Right cardiac atrium (tissue), 5 donors: ENCODE measurements around the gene SCD5. TPM values are rescaled to one million over a fixed set of nuclear protein-coding genes. Genes with fewer than 3 reads are reported as not detected.

Experiments
- ATAC-seq, 2 donors: fragments of 200-7000 bp; cut with Tn5 transposase; one replicate each; pipeline versions ENCODE4 v1.8.0 to v1.9.1; 2020; ENCODE audit warnings: moderate library complexity in 2 of 2, mild to moderate bottlenecking in 1 of 2
- DNase-seq, 3 donors: peaks; one replicate each; pipeline ENCODE4 v3.0.0-alpha.2; 2020
- H3K27ac ChIP-seq: one replicate; pipeline ENCODE4 v1.5.1; 2013; ENCODE audit warnings: mild to moderate bottlenecking, low read length, control low read depth, moderate library complexity
- H3K27me3 ChIP-seq: one replicate; pipeline ENCODE4 v1.6.1; 2013; ENCODE audit not compliant: control insufficient read depth, insufficient read depth
- H3K4me1 ChIP-seq: one replicate; pipeline ENCODE4 v1.6.1; 2013; ENCODE audit warnings: low read length; ENCODE audit not compliant: control insufficient read depth, insufficient read depth
- H3K4me3 ChIP-seq: one replicate; pipeline ENCODE4 v1.5.1; 2013; ENCODE audit warnings: low read length, control low read depth
- H3K9me3 ChIP-seq: one replicate; pipeline ENCODE4 v1.6.1; 2013; ENCODE audit warnings: low read length; ENCODE audit not compliant: control insufficient read depth
- WGBS: extraction: QIAGEN DNeasy Blood & Tissue Kit; methylation state at CpG from one replicate; pipeline ENCODE4 v1.1.7; 2013; 5-methylcytosine and 5-hydroxymethylcytosine counted together
- intact Hi-C, 4 donors: fragments of 100-400 bp; cut with DNase I; formaldehyde crosslinking; loops; one replicate each; pipeline versions ENCODE4 v1.11.0 to v1.14.0; 2022 to 2023
- polyA plus RNA-seq: library from polyadenylated mRNA; stranded (reverse); fragments of 200-250 nt; gene quantifications from one replicate; pipeline ENCODE4 v1.2.3, GENCODE V29; 2013
- total RNA-seq, 4 donors: library from RNA; stranded (reverse); fragmentation: NEBNext Ultra II Directional; extraction: Animal tissue kit (Norgen Biotek cat#: 25700); gene quantifications; one replicate each; pipeline ENCODE4 v1.2.1, GENCODE V29; 2021
- donor health status: healthy with polysubstance abuse.
- donor health status: DM: no; HTN: yes; CAD: no.
- donor health status: DM: no; HTN: no; CAD: no.
- donor health status: DM: no; HTN: yes; CAD: no; lungs with severe emphysema.
- donor health status: DM: yes; HTN: yes; CAD: no.

Gene SCD5
- total and polyA plus RNA-seq, 5 donors: 6.0 to 14.2 (median 12.0) TPM

DNA sequence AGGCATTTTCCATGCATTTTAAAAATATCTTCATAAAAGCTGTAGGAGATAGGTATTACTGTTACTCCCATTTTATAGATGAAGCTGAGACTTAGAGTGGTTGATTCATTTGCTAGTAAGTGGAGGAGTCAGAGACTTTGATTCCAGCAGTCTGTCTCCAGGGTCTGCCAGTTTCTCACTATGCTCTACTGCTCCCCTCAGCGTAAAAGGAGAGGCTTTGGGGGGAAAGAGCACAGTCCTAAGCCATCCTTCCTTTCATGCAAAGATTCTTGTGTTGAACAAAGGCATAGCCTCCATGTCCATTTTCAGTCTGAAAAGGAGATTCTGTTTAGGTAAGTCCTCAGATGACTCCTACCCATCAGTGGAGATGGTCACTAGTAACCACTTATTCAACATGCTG, 119.1 kb downstream of the SCD5 start:
- DNase-seq (no peak), ATAC-seq (no peak)
- H3K4me1 ChIP-seq: no peaks in the 10 kb centered on the region
- no peak overlapping the region for H3K27ac ChIP-seq
- 75% methylated on average over 1 of the region's 1 CpG for WGBS
- H3K4me3 ChIP-seq: no peak overlapping the region
- intact Hi-C loops: no loop called here
- H3K9me3 ChIP-seq: no peaks in the 10 kb centered on the region
- no peaks in the 10 kb centered on the region for H3K27me3 ChIP-seq

DNA sequence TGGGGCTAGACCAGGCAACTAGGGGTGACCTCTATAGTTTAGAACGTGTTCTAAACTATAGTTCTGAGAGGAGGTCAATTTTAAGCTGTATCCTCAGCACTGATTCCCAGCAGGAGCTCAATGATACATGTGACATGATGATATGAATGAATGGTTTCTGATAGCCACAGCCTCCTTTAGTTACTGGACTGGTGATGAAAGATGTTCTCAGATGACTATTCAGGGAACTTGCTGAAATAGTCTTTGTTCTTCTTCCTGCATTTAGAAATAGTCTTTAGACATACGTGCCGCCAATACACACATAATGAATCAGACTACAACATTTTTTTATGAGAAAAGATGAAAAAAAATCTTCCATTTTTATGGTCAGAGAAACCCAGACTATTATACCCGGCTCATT, 120.5 kb downstream of the SCD5 start:
- ATAC-seq: no peak
- H3K27me3 ChIP-seq: no peaks in the 10 kb centered on the region
- 55% methylated on average over 4 of the region's 4 CpGs for WGBS

DNA sequence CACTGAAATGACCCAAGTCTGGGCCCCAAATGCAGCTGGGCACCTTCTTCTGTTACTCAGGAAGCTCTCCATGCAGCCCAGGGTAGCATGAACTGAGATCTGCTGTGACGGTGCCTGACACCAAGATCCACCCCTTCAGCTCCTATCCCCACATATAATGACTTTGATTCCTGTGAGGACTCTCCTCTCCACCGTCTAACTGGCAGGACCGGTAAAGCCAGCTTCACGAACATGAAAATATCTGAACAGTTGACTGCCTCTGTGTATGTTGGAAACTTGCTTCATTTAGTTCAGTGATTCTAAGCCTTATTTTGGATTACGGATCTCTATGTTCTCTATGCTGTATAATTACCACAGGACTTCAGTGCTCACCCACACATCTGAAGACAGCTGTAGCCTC, 121.3 kb downstream of the SCD5 start:
- H3K27me3 ChIP-seq: no peaks in the 10 kb centered on the region

More for the DNA sequence above, 120.5 kb downstream of the SCD5 start:
- Histone ChIP-seq H3K4me1 (no peaks in the 10 kb centered on the region), H3K4me3 (no peak overlapping the region), H3K27ac (no peak overlapping the region), H3K9me3 (no peaks in the 10 kb centered on the region)
- DNase-seq: no peak
- intact Hi-C loops: no loop called here

DNA sequence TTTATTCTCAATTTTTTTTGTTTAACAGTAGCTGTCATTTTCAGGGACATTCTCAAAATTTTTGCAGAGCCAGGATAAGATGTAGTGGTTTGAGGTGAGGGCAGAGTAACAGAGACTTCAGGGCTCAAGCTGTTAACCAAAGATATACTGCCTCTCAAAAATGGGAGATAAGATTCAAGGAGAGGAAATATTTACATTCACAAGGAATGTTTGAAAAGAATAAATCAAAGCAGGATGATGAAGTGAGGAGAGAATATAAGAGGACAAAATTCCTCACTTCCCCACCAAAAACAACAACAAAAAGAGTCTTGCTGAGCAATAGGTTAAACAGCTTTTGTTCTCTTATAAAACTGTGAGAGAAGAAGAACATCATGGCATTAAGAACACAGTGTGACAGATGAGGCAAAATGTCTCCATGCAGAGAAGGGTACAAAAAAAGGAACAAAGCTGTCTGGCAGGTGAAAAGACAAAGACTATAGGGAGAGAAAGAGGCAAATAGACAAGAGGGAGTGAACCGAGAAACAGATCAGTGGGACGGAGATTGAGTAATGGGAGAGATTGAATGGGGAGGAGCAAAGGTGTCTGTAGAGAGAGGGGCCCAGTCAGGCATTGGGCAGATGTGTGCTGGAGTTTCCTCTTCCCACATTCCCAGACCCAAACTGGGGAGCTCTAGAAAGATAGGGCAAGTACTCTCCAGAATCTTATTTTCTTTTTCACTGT, 130.7 kb downstream of the SCD5 start:
- intact Hi-C loops: no loop called here
- 62% methylated on average over 2 of the region's 2 CpGs for WGBS

More for the DNA sequence above, 121.3 kb downstream of the SCD5 start:
- no peak overlapping the region for H3K27ac ChIP-seq
- DNase-seq (no peak), ATAC-seq (no peak)
- intact Hi-C loops: no loop called here
- H3K4me3 ChIP-seq: no peak overlapping the region
- 89% methylated on average over 5 of the region's 5 CpGs for WGBS
- H3K9me3 ChIP-seq: no peaks in the 10 kb centered on the region
- H3K4me1 ChIP-seq: no peaks in the 10 kb centered on the region

DNA sequence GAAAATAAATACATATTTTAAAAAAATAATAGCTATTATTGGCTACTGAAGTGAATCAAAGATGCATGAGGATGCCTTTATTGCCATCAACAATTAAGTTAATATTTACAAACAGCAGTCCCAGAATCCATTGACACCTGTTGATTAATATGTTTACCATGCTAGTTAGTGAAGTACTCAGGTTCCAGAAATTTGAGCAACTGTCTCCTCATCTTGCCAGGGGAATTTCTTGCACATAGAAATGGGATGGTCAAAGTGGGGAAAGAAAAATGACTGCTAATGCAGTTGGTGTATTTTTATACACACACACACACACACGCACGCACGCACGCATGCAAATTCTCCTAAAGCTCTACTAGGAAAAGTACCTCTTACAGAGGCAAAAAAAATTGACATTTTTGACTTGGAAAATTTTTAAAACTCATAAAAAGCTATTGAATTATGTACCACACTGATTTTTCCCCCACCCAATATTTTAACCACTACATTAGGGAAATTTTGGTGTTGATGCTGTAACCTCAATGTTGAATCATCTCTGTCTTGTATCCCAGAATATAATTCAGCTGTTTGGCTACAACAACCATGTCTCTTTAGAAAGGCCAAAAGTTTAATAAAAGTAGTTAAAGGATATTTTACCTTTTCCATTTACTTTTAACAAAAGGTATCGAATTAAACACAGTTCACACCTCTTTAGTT, 131.5 kb downstream of the SCD5 start:
- ATAC-seq: no peak
- Histone ChIP-seq H3K27ac (no peak overlapping the region), H3K9me3 (no peaks in the 10 kb centered on the region), H3K4me3 (no peak overlapping the region), H3K27me3 (no peaks in the 10 kb centered on the region), H3K4me1 (no peaks in the 10 kb centered on the region)
- intact Hi-C loops: no loop called here
- DNase-seq: no peak
- WGBS: 97% methylated on average over 5 of the region's 5 CpGs

More for the DNA sequence above, 130.7 kb downstream of the SCD5 start:
- Histone ChIP-seq H3K9me3 (no peaks in the 10 kb centered on the region), H3K4me3 (no peak overlapping the region), H3K4me1 (no peaks in the 10 kb centered on the region), H3K27me3 (no peaks in the 10 kb centered on the region), H3K27ac (no peak overlapping the region)
- ATAC-seq (no peak), DNase-seq (no peak)

DNA sequence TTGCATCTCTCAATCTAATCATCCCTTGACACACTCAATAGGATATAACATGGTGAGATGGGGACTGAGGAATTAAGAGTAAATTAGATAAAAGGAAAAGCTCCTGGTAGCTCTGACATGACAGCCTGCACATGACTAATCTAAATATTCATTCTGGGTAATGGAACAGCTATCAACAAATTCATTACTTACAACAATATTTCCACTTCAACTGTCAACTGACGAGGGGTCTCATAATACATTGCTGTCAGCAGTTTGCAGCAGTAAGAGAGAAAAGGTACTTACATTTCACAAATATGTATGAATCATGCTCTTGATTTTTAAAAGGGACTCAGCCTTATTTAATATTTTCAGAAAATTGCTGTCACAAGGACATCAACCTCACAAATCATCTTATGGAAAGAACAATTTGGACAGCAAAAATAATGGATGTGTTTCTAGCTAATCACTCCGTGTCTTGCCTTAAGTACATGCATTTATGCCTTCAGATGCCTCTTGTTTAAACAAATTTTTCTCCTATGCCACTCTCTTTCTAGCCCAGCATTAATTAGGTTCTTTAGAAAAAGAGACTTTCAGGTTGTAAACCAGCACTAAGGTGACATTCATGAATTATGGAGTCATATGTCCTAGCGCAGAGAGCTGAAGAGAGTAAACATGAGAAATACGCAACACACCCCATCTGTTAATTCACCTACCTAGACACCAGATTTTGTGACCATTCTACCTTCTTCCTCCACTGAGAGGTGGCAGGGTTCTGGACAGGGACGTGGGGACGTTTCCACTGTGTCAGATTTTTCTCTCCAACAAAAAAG, 137.2 kb downstream of the SCD5 start:
- H3K27ac ChIP-seq: no peak overlapping the region
- H3K9me3 ChIP-seq: no peaks in the 10 kb centered on the region
- ATAC-seq: no peak
- no peaks in the 10 kb centered on the region for H3K27me3 ChIP-seq
- no peaks in the 10 kb centered on the region for H3K4me1 ChIP-seq
- H3K4me3 ChIP-seq: no peak overlapping the region
- intact Hi-C loops: no loop called here
- 91% methylated on average over 6 of the region's 6 CpGs for WGBS
- no peak for DNase-seq

DNA sequence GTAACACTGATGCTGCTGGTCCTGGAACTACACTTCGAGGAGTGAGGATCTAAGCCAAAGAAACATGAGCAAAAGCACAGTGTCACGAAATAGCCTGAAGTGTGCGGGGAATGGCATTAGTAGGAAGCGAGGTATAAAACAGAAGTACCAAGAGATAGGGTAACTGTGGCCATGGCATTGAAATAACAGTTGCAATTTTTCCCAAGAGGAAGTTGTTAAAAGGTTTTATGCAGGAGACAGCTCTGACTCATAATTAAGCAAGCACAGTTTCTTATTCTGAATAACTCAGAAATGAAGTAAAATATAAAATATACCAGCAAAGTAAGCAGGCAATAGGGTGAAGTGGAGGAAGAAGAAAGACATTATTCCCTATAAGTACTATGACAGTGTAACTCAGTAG, 146.5 kb downstream of the SCD5 start:
- intact Hi-C loops: no loop called here
- H3K27ac ChIP-seq: no peak overlapping the region
- no peak for ATAC-seq
- no peaks in the 10 kb centered on the region for H3K27me3 ChIP-seq
- no peaks in the 10 kb centered on the region for H3K9me3 ChIP-seq
- no peak overlapping the region for H3K4me3 ChIP-seq
- DNase-seq: no peak
- WGBS: 40% methylated on average over 4 of the region's 4 CpGs
- no peaks in the 10 kb centered on the region for H3K4me1 ChIP-seq

DNA sequence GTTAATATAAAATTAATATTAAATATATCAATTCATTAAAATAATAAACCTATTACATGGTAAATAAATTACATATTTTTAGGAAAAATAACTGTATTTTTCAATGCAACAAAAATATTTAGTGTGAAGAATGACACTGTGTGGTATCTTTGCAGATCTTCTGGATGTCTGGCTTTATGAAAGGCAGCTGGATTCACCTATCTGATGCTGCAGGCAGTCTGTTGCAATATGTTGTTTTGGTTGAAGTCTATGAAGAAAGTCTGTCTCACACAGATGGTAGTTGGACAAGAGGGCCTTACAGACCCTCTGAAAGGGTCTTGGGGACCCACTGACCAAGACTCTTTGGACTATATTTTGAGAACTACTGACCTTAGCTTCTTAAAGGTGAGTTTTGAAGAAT, 147.7 kb downstream of the SCD5 start:
- no peaks in the 10 kb centered on the region for H3K4me1 ChIP-seq
- intact Hi-C loops: no loop called here
- DNase-seq (no peak), ATAC-seq (no peak)
- no peaks in the 10 kb centered on the region for H3K27me3 ChIP-seq
- no peak overlapping the region for H3K4me3 ChIP-seq
- H3K9me3 ChIP-seq: no peaks in the 10 kb centered on the region
- no peak overlapping the region for H3K27ac ChIP-seq

DNA sequence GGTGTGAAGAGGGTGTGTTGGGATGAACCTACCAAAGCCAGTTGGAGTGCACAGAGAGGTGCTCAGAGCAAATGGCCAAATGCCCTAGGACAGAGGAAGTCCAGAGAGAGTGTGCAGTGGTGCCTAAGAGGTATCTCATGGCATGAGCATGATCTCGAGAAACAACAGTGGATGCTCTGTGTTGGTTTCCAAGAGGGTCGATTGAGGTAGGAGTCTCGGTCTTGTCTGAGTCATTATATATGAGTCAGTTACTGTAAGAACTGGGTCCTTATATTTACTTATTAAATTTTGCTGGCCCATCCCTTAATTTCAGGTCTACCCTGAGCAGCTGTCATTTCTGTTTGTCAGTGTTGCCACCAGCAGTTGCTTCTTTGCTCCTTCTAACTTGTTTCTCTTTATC, 150.2 kb downstream of the SCD5 start:
- WGBS: 64% methylated on average over 3 of the region's 3 CpGs
- H3K27ac ChIP-seq: no peak overlapping the region
- no peaks in the 10 kb centered on the region for H3K27me3 ChIP-seq
- no peaks in the 10 kb centered on the region for H3K9me3 ChIP-seq
- intact Hi-C loops: no loop called here
- no peak for ATAC-seq
- H3K4me1 ChIP-seq: no peaks in the 10 kb centered on the region
- H3K4me3 ChIP-seq: no peak overlapping the region
- DNase-seq: no peak

DNA sequence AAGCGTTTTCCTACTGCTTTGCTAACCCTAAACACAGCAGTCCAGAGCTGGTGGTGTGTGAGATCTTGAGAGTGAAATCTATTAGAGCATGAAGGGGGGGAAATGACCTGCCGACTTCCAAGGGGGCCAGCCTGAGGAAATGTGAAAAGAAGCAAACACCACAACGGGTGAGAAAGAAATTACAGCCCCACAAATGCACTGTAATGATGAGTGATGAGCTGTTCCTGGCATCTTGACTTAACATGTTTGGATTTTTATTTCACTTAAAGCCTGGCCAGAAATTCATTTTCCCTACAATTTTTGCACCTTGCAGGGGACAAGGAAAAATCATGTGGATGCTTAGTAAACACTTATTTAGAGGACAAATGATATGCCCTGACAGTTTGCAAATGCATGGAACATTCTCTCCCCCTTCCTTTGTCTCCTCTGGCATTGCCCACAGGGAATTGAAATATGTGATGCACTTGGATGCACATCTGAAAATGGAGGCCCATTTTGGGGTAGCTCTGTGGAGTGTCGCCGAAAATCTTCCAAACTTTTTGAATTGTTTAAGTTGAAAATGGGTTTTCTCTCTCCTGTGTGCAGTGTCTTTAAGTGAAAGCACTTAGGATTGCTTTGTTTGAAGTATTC, 152.5 kb downstream of the SCD5 start:
- Histone ChIP-seq H3K27ac (no peak overlapping the region), H3K27me3 (no peaks in the 10 kb centered on the region), H3K4me1 (no peaks in the 10 kb centered on the region), H3K4me3 (no peak overlapping the region), H3K9me3 (no peaks in the 10 kb centered on the region)
- no peak for ATAC-seq
- no peak for DNase-seq
- intact Hi-C loops: no loop called here
- 62% methylated on average over 5 of the region's 5 CpGs for WGBS

DNA sequence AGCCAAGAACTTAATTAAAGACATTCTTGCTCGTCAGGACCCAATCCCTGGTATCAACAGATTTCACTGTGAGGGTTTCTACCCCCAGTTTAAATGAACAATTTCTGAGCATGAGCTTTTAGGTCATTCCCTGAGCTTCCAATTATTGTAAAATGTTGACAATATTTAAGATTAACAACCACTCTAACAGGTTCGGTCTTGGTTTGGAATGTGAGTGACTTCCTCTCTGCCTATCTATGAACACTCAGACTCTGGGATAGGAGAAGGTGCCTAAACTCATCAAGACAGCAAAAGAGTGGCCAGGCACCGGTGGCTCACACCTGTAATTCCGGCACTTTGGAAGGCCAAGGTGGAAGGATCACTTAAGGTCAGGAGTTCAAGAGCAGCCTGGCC, 153.9 kb downstream of the SCD5 start:
- Histone ChIP-seq H3K4me1 (peaks cover 2% of the 10 kb centered on the region), H3K4me3 (no peak overlapping the region), H3K27ac (no peak overlapping the region), H3K9me3 (no peaks in the 10 kb centered on the region), H3K27me3 (no peaks in the 10 kb centered on the region)
- WGBS: 69% methylated on average over 4 of the region's 4 CpGs
- DNase-seq (no peak), ATAC-seq (no peak)
- intact Hi-C loops: no loop called here
